HEK293 (cell line): Measurements from ENCODE around the gene GRM3.

ENCODE experiments used
- CTCF ChIA-PET: fragments of 350-600 bp; formaldehyde crosslinking; extraction: SDS; loops from one replicate; lab custom pipeline; 2021; ENCODE audit warnings: antibody characterized with exemption; lab: Yijun Ruan, JAX
- POLR2A ChIA-PET: fragments of 300-600 bp; formaldehyde crosslinking; extraction: SDS; loops from one replicate; lab custom pipeline; 2020; ENCODE audit warnings: antibody characterized with exemption, inconsistent platforms; lab: Yijun Ruan, JAX
- H3K27ac ChIP-seq: fragments of 200-500 bp; sonication (Bioruptor generic); 2 replicates; pipeline ENCODE4 v1.5.1; 2014; ENCODE audit warnings: low read depth, low read length, control low read depth, inconsistent platforms; ENCODE audit errors: extremely low read depth
- H3K36me3 ChIP-seq, 2 experiments: fragments of 200-500 bp in 1 of 2; sonication (Bioruptor generic) in 1 of 2; 1 replicate in 1 of 2; 2 replicates in 1 of 2; pipeline ENCODE4 v1.5.1; 2014 to 2017; ENCODE audit warnings: inconsistent platforms in 2 of 2, low read length in 2 of 2; ENCODE audit not compliant: control insufficient read depth in 2 of 2, insufficient read depth in 1 of 2
- H3K4me1 ChIP-seq: fragments of 200-500 bp; sonication (Bioruptor generic); 2 replicates; pipeline ENCODE4 v1.5.1; 2014; ENCODE audit warnings: mild to moderate bottlenecking, low read length, inconsistent platforms; ENCODE audit not compliant: control insufficient read depth, insufficient read depth
- H3K4me3 ChIP-seq: 2 replicates; pipeline ENCODE4 v1.5.1; 2011; ENCODE audit warnings: low read depth, mild to moderate bottlenecking, control low read depth, low read length, moderate library complexity
- H3K9me3 ChIP-seq: fragments of 200-500 bp; sonication (Bioruptor generic); 2 replicates; pipeline ENCODE4 v1.5.1; 2014; ENCODE audit warnings: low read depth, low read length, inconsistent platforms; ENCODE audit not compliant: control insufficient read depth, insufficient read depth
- GLIS1 ChIP-seq: fragments of 450-650 bp; formaldehyde crosslinking; IDR thresholded peaks from 2 replicates; pipeline ENCODE4 v1.5.1; 2016; ENCODE audit warnings: missing biosample characterization, missing genetic modification characterization
- GLIS2 ChIP-seq: fragments of 450-650 bp; formaldehyde crosslinking; IDR thresholded peaks from 2 replicates; pipeline ENCODE4 v1.5.1; 2016; ENCODE audit warnings: missing biosample characterization, missing genetic modification characterization
- HOXD13 ChIP-seq: sonication (generic); formaldehyde crosslinking; IDR thresholded peaks from 2 replicates; pipeline ENCODE4 v1.8.0; 2022; ENCODE audit warnings: missing genetic modification reagents, borderline replicate concordance
- PATZ1 ChIP-seq: fragments of 450-650 bp; formaldehyde crosslinking; IDR thresholded peaks from 2 replicates; pipeline ENCODE4 v1.5.1; 2016; ENCODE audit warnings: missing biosample characterization, missing genetic modification characterization
- SALL2 ChIP-seq: fragments of 450-650 bp; formaldehyde crosslinking; IDR thresholded peaks from 2 replicates; pipeline ENCODE4 v1.5.0; 2017; ENCODE audit warnings: missing biosample characterization, mild to moderate bottlenecking, missing genetic modification characterization, borderline replicate concordance
- SETDB1 ChIP-seq: IDR thresholded peaks from one replicate; pipeline ENCODE4 v1.6.1; 2017; ENCODE audit warnings: mild to moderate bottlenecking, low read length, moderate library complexity, mixed read lengths; ENCODE audit not compliant: insufficient read length
- SP2 ChIP-seq: fragments of 450-650 bp; formaldehyde crosslinking; IDR thresholded peaks from 2 replicates; pipeline ENCODE4 v1.5.1; 2016; ENCODE audit warnings: missing biosample characterization, missing genetic modification characterization
- WT1 ChIP-seq: fragments of 450-650 bp; formaldehyde crosslinking; IDR thresholded peaks from 2 replicates; pipeline ENCODE4 v1.5.1; 2016; ENCODE audit warnings: missing biosample characterization, missing genetic modification characterization
- YY1 ChIP-seq: fragments of 450-650 bp; formaldehyde crosslinking; IDR thresholded peaks from 2 replicates; pipeline ENCODE4 v1.5.1; 2018; ENCODE audit warnings: missing biosample characterization, missing genetic modification characterization
- ZBTB26 ChIP-seq: fragments of 450-650 bp; formaldehyde crosslinking; optimal IDR thresholded peaks from 2 replicates; pipeline ENCODE3; 2016; ENCODE audit warnings: missing biosample characterization, mild to moderate bottlenecking, missing genetic modification characterization
- ZFP3 ChIP-seq: fragments of 450-650 bp; formaldehyde crosslinking; IDR thresholded peaks from 2 replicates; pipeline ENCODE4 v1.5.1; 2016; ENCODE audit warnings: low read depth, missing biosample characterization, missing genetic modification characterization
- ZFP69B ChIP-seq: fragments of 450-650 bp; formaldehyde crosslinking; IDR thresholded peaks from 2 replicates; pipeline ENCODE4 v1.5.1; 2016; ENCODE audit warnings: missing biosample characterization, missing genetic modification characterization
- ZNF157 ChIP-seq: fragments of 450-650 bp; formaldehyde crosslinking; IDR thresholded peaks from 2 replicates; pipeline ENCODE4 v1.5.1; 2016; ENCODE audit warnings: missing biosample characterization, missing genetic modification characterization
- ZNF202 ChIP-seq: fragments of 450-650 bp; formaldehyde crosslinking; IDR thresholded peaks from 2 replicates; pipeline ENCODE4 v1.5.1; 2016; ENCODE audit warnings: missing biosample characterization, missing genetic modification characterization, borderline replicate concordance
- ZNF274 ChIP-seq, 2 experiments: fragments of 200-500 bp in 1 of 2; fragments of 450-650 bp in 1 of 2; sonication (Bioruptor generic) in 1 of 2; formaldehyde crosslinking in 1 of 2; IDR thresholded peaks; 2 replicates each; pipeline versions ENCODE4 v1.5.1 to v1.6.1; 2014 to 2016; ENCODE audit warnings: borderline replicate concordance in 1 of 2, inconsistent platforms in 1 of 2, low read length in 1 of 2, missing biosample characterization in 1 of 2, missing genetic modification characterization in 1 of 2
- ZNF341 ChIP-seq: fragments of 450-650 bp; formaldehyde crosslinking; IDR thresholded peaks from 2 replicates; pipeline ENCODE4; 2016; ENCODE audit warnings: low read depth, missing biosample characterization, missing genetic modification characterization
- ZNF394 ChIP-seq: fragments of 450-650 bp; formaldehyde crosslinking; IDR thresholded peaks from 2 replicates; pipeline ENCODE4 v1.5.1; 2016; ENCODE audit warnings: missing biosample characterization, missing genetic modification characterization, mild to moderate bottlenecking, moderate library complexity, borderline replicate concordance
- ZNF548 ChIP-seq: fragments of 450-650 bp; formaldehyde crosslinking; IDR thresholded peaks from 2 replicates; pipeline ENCODE4 v1.5.1; 2016; ENCODE audit warnings: missing biosample characterization, missing genetic modification characterization
- ZNF600 ChIP-seq: fragments of 450-650 bp; formaldehyde crosslinking; IDR thresholded peaks from 2 replicates; pipeline ENCODE4 v1.5.1; 2016; ENCODE audit warnings: missing biosample characterization, missing genetic modification characterization
- ZNF626 ChIP-seq: fragments of 450-650 bp; sonication (Bioruptor Pico); formaldehyde crosslinking; IDR thresholded peaks from 2 replicates; pipeline ENCODE4 v1.5.1; 2018; ENCODE audit warnings: missing biosample characterization, missing genetic modification characterization, inconsistent platforms
- ZNF639 ChIP-seq: fragments of 450-650 bp; formaldehyde crosslinking; IDR thresholded peaks from 2 replicates; pipeline ENCODE4 v1.5.1; 2016; ENCODE audit warnings: missing biosample characterization, missing genetic modification characterization
- ZNF76 ChIP-seq: fragments of 450-650 bp; formaldehyde crosslinking; IDR thresholded peaks from 2 replicates; pipeline ENCODE4; 2016; ENCODE audit warnings: low read depth, missing biosample characterization, missing genetic modification characterization, borderline replicate concordance
- ZNF776 ChIP-seq: fragments of 450-650 bp; formaldehyde crosslinking; IDR thresholded peaks from 2 replicates; pipeline ENCODE4 v1.5.0; 2017; ENCODE audit warnings: missing biosample characterization, missing genetic modification characterization, borderline replicate concordance
- ZNF830 ChIP-seq: fragments of 450-650 bp; IDR thresholded peaks from 2 replicates; pipeline ENCODE4 v1.5.0; 2018; ENCODE audit warnings: missing biosample characterization, missing genetic modification characterization, low read depth, mild to moderate bottlenecking, moderate library complexity
- ZNF837 ChIP-seq: fragments of 450-650 bp; formaldehyde crosslinking; IDR thresholded peaks from 2 replicates; pipeline ENCODE4 v1.5.1; 2016; ENCODE audit warnings: missing biosample characterization, missing genetic modification characterization
- TF ChIP-seq, protein P1 (sequence below): fragments of 450-650 bp; formaldehyde crosslinking; IDR thresholded peaks from 2 replicates; pipeline ENCODE4 v1.5.1; 2016; ENCODE audit warnings: missing biosample characterization, missing genetic modification characterization
- TF ChIP-seq, protein P2 (sequence below): fragments of 450-650 bp; IDR thresholded peaks from 2 replicates; pipeline ENCODE4 v1.5.1; 2018; ENCODE audit warnings: missing biosample characterization, mild to moderate bottlenecking, missing genetic modification characterization

Gene GRM3

GRCh38 chr7:86749741-86750665 is 106.3 kb downstream of the GRM3 start:
- Histone ChIP-seq H3K4me1 (peaks cover 7% of the 10 kb centered on the region; the same call in 1 of the 2 replicates), H3K4me3 (no peak overlapping the region)
- POLR2A ChIA-PET, result interaction anchor here (0.8 kb wide), 1 partner anchor 665 kb away, joined by 3 read pairs; no protein-coding TSS in a partner anchor
- CTCF ChIA-PET, result no interaction called here
- no peak for TF ChIP-seq ZBTB26 (tag by site-specific recombination)
- TF ChIP-seq ZNF626 (tag by site-specific recombination), result no peak
- no peak for TF ChIP-seq ZNF202
- TF ChIP-seq ZNF776, result no peak
- no peak for TF ChIP-seq WT1 (tag by site-specific recombination)
- TF ChIP-seq ZNF600 (tag by site-specific recombination), result no peak
- no peak for TF ChIP-seq GLIS1 (tag by site-specific recombination)
- TF ChIP-seq GLIS2, result no peak
- TF ChIP-seq HOXD13, result no peak
- TF ChIP-seq SETDB1, result no peak
- TF ChIP-seq PATZ1 (tag by site-specific recombination), result no peak
- TF ChIP-seq, protein P1, sequence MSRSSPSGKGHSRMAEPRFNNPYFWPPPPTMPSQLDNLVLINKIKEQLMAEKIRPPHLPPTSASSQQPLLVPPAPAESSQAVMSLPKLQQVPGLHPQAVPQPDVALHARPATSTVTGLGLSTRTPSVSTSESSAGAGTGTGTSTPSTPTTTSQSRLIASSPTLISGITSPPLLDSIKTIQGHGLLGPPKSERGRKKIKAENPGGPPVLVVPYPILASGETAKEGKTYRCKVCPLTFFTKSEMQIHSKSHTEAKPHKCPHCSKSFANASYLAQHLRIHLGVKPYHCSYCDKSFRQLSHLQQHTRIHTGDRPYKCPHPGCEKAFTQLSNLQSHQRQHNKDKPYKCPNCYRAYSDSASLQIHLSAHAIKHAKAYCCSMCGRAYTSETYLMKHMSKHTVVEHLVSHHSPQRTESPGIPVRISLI (tag by site-specific recombination), result no peak
- TF ChIP-seq ZNF394 (tag by site-specific recombination), result no peak
- TF ChIP-seq ZNF837 (tag by site-specific recombination), result no peak
- TF ChIP-seq, all 188 proteins: peak for 0
- Histone ChIP-seq H3K9me3 (no peaks in the 10 kb centered on the region), H3K27ac (no peak overlapping the region), H3K36me3 (no peaks in the 10 kb centered on the region)

- H3K27ac ChIP-seq, result no peak overlapping the region
- CTCF ChIA-PET, result no interaction called here
- no peaks in the 10 kb centered on the region for H3K36me3 ChIP-seq
- TF ChIP-seq SALL2 (no peak), ZNF639 (tag by site-specific recombination) (no peak), ZFP3 (no peak), ZFP69B (tag by site-specific recombination) (no peak), ZNF157 (tag by site-specific recombination) (no peak), YY1 (tag by site-specific recombination) (no peak), ZNF76 (no peak), SP2 (tag by site-specific recombination) (no peak), ZNF548 (no peak), ZNF341 (tag by site-specific recombination) (no peak), ZNF830 (tag by site-specific recombination) (no peak), WT1 (tag by site-specific recombination) (no peak), ZNF274 (IDR thresholded peaks at IDR 0.05; ENCODE audit: low read length) (no peak), ZNF274 (tag by site-specific recombination; IDR thresholded peaks at IDR 0.05; ENCODE audit: borderline replicate concordance) (no peak)
- TF ChIP-seq, protein P2, sequence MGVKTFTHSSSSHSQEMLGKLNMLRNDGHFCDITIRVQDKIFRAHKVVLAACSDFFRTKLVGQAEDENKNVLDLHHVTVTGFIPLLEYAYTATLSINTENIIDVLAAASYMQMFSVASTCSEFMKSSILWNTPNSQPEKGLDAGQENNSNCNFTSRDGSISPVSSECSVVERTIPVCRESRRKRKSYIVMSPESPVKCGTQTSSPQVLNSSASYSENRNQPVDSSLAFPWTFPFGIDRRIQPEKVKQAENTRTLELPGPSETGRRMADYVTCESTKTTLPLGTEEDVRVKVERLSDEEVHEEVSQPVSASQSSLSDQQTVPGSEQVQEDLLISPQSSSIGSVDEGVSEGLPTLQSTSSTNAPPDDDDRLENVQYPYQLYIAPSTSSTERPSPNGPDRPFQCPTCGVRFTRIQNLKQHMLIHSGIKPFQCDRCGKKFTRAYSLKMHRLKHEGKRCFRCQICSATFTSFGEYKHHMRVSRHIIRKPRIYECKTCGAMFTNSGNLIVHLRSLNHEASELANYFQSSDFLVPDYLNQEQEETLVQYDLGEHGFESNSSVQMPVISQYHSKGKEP (tag by site-specific recombination), result no peak
- POLR2A ChIA-PET, result no interaction called here
- no peak overlapping the region for H3K4me3 ChIP-seq
- H3K4me1 ChIP-seq, result no peaks in the 10 kb centered on the region
- H3K9me3 ChIP-seq, result no peaks in the 10 kb centered on the region
Observed at GRCh38 chr7:86760236-86760635, 116.5 kb downstream of the GRM3 start.
